Mesothelial cell of epicardium (in vitro differentiated cells): Measurements from ENCODE around the gene ATXN10. TPM values are rescaled to one million over a fixed set of nuclear protein-coding genes. Genes with fewer than 3 reads are reported as not detected.

Source experiments
- DNase-seq, 2 experiments: peaks; one replicate each; pipeline ENCODE4 v3.0.0; 2021; ENCODE audit warnings: low spot score in 2 of 2; ENCODE audit not compliant: unreplicated experiment in 2 of 2
- H3K27ac Mint-ChIP-seq: 2 replicates; pipeline ENCODE4 v1.8.0; 2021; ENCODE audit warnings: mixed read lengths
- H3K27me3 Mint-ChIP-seq: 2 replicates; pipeline ENCODE4 v1.8.0; 2021; ENCODE audit warnings: low read depth, mixed read lengths
- H3K36me3 Mint-ChIP-seq: 2 replicates; pipeline ENCODE4 v1.8.0; 2021; ENCODE audit warnings: mixed read lengths
- H3K4me1 Mint-ChIP-seq: 2 replicates; pipeline ENCODE4 v1.8.0; 2021; ENCODE audit warnings: mixed read lengths
- H3K4me3 Mint-ChIP-seq: 2 replicates; pipeline ENCODE4 v1.8.0; 2021; ENCODE audit warnings: mild to moderate bottlenecking, moderate library complexity, mixed read lengths
- H3K9me3 Mint-ChIP-seq: 2 replicates; pipeline ENCODE4 v1.8.0; 2021; ENCODE audit warnings: mixed read lengths
- CTCF ChIP-seq: fragments of 200-600 bp; sonication (generic); IDR thresholded peaks from one replicate; pipeline ENCODE4 v1.5.0; 2021; ENCODE audit warnings: antibody characterized with exemption; ENCODE audit not compliant: unreplicated experiment
- total RNA-seq: library from RNA; stranded (reverse); gene quantifications from 3 replicates; pipeline ENCODE4 v1.2.1, GENCODE V29; 2021

Gene ATXN10
- total RNA-seq, 1 donor from 2014 or later = 237 TPM

DNA sequence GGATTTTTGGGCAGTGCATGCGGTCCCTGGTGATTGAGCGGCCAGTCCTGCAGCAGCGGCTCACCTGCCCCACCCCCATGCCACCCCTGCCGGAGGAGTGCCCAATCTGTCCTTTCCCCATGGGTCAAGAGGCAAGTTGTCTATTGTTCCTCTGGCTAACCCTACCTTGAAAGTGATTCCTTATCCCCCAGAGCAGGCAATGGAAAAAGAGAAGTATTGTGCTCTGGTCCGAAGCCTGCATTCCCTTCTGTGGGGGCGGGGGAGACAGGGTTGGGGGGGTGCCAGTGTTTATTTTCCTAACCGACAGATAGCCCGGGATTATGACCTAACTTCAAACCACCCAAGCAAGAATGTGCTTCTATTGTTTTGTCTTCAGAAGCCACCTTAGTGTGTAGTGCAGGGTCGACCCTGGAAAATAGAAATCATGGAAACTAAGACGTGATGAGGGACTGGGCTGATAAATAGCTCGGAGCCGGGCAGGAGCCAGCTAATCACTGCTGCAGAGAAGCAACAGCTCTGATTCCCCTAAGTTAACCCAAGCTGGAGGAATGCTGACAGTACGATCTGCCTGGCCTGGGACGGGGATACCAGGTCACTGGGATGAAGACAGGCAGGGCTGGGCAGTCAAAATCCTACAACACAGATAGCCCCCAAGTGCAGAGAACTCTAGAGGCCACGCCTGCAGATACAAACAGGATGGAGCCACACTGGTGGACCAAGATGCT is 38.7 kb upstream of the ATXN10 start:
- Mint-ChIP-seq H3K27me3 (peaks cover 17% of the 10 kb centered on the region), H3K4me1 (peaks cover 10% of the 10 kb centered on the region), H3K4me3 (no peak overlapping the region), H3K9me3 (no peaks in the 10 kb centered on the region), H3K27ac (peak overlapping the region; percentile 48), H3K36me3 (no peaks in the 10 kb centered on the region)
- no peak for TF ChIP-seq CTCF
- no peak for DNase-seq

- Mint-ChIP-seq H3K36me3 (no peaks in the 10 kb centered on the region), H3K4me3 (no peak overlapping the region), H3K4me1 (peaks cover 21% of the 10 kb centered on the region), H3K27ac (no peak overlapping the region), H3K27me3 (peaks cover 16% of the 10 kb centered on the region), H3K9me3 (no peaks in the 10 kb centered on the region)
- TF ChIP-seq CTCF = no peak
- no peak for DNase-seq
Measured at GRCh38 chr22:45636683-45637082, 35.0 kb upstream of the ATXN10 start.

DNA sequence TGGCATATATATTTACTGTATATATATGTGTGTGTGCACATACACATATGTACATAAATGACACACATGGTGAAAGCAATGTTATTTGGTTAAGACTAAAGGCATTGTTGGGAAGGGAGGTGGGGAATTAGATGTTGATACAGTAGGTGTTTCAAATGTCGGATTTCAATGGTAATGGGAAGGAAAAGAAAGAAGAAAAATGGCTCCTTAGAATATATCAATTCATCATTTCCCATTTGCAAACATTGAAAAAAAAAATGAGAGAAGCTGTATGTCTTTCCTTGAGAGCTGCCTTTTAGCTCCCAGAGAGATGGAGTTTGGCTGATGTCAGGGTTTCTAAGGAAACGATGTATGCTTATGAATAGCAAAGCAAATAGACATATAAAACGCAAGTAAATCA is 33.4 kb upstream of the ATXN10 start:
- no peak for DNase-seq
- H3K4me1 Mint-ChIP-seq = peaks cover 25% of the 10 kb centered on the region
- no peaks in the 10 kb centered on the region for H3K36me3 Mint-ChIP-seq
- no peak overlapping the region for H3K4me3 Mint-ChIP-seq
- no peak overlapping the region for H3K27ac Mint-ChIP-seq
- no peaks in the 10 kb centered on the region for H3K9me3 Mint-ChIP-seq
- TF ChIP-seq CTCF = no peak
- H3K27me3 Mint-ChIP-seq = peaks cover 16% of the 10 kb centered on the region

DNA sequence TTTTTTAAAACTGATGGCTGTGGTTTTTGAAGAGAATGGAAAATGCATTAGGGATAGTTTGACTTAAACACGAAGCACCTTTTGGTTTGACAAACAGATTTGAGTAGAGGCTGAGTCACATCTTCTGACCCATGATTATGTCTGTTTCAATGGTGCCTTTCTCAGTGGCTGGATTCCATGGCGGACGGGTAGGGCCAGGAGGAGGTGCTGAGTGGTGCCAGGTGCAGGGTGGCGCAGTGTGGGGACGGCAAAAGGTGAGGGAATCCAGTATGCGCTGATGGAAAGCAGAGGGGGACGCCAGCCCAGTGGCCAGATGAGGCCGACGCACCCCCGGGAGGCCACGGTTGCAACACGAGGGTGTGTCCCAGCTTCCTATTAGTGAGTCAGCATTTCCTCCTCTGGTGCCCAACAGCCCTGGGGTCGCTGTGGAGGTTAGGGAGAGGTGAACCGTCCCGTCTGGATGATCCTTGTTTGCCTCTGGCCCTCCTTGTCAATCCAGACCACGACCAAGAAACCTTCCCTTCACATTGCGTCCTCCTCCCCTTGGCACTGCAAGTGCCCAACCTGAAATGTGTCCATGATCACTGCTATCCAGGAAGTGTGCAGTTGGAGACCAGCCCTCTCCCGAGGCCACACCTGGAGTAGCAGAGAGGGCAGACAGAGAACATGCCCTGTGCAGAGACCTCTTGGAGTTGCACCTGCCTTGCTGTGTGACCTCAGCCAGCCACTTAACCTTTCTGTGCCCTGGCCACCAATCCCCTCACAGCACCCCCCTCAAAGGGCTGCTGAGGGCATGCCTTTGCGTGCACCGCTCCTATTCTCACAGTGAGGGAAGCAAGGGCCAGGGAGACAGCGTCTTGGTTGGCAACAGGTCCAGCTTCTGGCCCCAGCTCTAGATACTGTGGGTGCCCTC is 32.5 kb upstream of the ATXN10 start:
- Mint-ChIP-seq H3K9me3 (no peaks in the 10 kb centered on the region), H3K4me3 (no peak overlapping the region), H3K36me3 (no peaks in the 10 kb centered on the region), H3K27me3 (peaks cover 15% of the 10 kb centered on the region), H3K4me1 (peaks cover 26% of the 10 kb centered on the region), H3K27ac (no peak overlapping the region)
- DNase-seq = no peak
- TF ChIP-seq CTCF = no peak

DNA sequence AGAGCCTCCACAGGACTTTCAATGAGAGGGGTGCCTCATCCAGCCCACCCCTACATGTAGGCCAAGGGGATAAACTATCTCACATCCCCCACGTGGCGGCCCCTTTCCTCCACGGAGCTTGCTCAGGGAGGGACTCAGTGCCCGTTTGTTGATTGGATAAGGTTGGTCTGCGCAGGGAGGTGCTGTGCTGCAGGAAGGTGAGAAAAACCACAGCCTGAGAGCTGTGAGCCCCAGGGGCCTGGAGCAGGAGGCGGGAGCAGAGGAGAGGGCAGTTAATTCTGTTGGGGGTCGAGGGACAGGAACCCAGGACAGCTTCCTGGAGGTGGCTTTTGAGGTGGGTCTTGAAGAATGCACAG is 31.9 kb upstream of the ATXN10 start:
- TF ChIP-seq CTCF = no peak
- Mint-ChIP-seq H3K4me1 (peaks cover 27% of the 10 kb centered on the region), H3K4me3 (no peak overlapping the region), H3K9me3 (no peaks in the 10 kb centered on the region), H3K27me3 (peaks cover 17% of the 10 kb centered on the region), H3K36me3 (no peaks in the 10 kb centered on the region), H3K27ac (no peak overlapping the region)
- DNase-seq = no peak
